ENCODE data around the gene SMPD3. TPM values are rescaled to one million over a fixed set of nuclear protein-coding genes. Genes with fewer than 3 reads are reported as not detected.

The SMPD3 gene
- total RNA-seq, 1 experiment from 2014 or later, result 1.4 TPM

- ATAC-seq (no peak), DNase-seq (ENCODE audit: low spot score) (no peak)
- TF ChIP-seq, protein P1, sequence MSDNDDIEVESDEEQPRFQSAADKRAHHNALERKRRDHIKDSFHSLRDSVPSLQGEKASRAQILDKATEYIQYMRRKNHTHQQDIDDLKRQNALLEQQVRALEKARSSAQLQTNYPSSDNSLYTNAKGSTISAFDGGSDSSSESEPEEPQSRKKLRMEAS (CRISPR knock-in tag; IDR thresholded peaks at IDR 0.05), result no peak
- TF ChIP-seq CREM (CRISPR knock-in tag; IDR thresholded peaks at IDR 0.05) (no peak), JUN (CRISPR knock-in tag; IDR thresholded peaks at IDR 0.05) (no peak), NR3C1 (CRISPR knock-in tag; conservative IDR thresholded peaks at IDR 0.05; ENCODE audit: low read depth) (no peak), GTF2I (CRISPR knock-in tag; conservative IDR thresholded peaks at IDR 0.05) (no peak), ERG (CRISPR knock-in tag; IDR thresholded peaks at IDR 0.05) (no peak), TCF7 (CRISPR knock-in tag; IDR thresholded peaks at IDR 0.05; ENCODE audit: low read depth) (no peak), EMX1 (CRISPR knock-in tag; IDR thresholded peaks at IDR 0.05) (no peak)
- TF ChIP-seq, protein P2, sequence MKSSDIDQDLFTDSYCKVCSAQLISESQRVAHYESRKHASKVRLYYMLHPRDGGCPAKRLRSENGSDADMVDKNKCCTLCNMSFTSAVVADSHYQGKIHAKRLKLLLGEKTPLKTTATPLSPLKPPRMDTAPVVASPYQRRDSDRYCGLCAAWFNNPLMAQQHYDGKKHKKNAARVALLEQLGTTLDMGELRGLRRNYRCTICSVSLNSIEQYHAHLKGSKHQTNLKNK (CRISPR knock-in tag; IDR thresholded peaks at IDR 0.05), result no peak
- Mint-ChIP-seq H3K4me3 (no peak overlapping the region), H3K27me3 (ENCODE audit: low read depth) (no peaks in the 10 kb centered on the region; the same call in 1 of the 2 replicates), H3K36me3 (no peaks in the 10 kb centered on the region; the same call in 1 of the 2 replicates), H3K9me3 (peaks cover 13% of the 10 kb centered on the region), H3K27ac (peak overlapping the region; percentile 41), H3K4me1 (peaks cover 29% of the 10 kb centered on the region)
- ChIA-PET POLR2A (no interaction called here), CTCF (interaction anchor here (1.2 to 2.4 kb wide), 4 partner anchors 18 to 127 kb away, joined by 3 to 7 read pairs (median 4); no protein-coding TSS in a partner anchor)
Measured at GRCh38 chr16:68491576-68491950, 43.3 kb upstream of the SMPD3 start.

DNA sequence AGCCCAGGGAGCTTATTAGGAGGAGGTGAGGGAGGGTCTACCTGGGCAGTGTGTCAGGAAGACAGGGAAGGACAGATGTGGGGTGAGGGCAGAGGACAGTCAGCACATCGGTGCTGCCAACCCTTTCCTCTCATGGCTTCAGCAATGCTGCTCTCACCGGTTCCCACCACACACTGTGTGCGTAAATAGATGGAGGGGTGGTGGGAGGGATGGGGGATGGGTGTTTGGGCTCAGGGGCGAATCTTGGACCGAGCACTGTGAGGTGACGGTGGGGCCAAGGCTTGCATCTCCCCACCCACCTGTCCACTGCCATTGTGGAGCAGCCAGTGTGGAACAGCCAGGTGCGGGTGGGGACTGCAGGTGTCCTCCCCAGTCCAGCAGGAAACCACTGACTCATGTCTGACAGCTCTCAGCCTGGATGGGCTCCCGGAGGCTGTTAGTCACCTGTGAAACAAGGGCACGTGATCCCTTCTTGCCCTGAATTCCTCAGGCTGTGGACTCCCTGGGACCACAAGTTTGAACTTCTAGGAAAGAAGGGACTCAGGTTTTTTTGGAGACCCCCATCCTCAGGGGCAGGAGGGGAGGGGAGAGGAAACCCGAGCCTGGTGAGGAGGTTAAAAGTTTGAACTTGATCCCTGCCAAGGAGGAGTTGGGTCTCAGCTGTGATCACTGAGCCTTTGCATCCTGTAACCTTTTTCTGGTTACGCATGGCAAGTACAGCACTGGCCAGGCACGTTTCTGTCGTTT lies 42.7 kb upstream of the SMPD3 start:
- peak; percentile 22 for DNase-seq (ENCODE audit: low spot score)
- Mint-ChIP-seq H3K36me3 (no peaks in the 10 kb centered on the region; the same call in 1 of the 2 replicates), H3K4me1 (peaks cover 32% of the 10 kb centered on the region), H3K27me3 (ENCODE audit: low read depth) (no peaks in the 10 kb centered on the region; the same call in 1 of the 2 replicates), H3K4me3 (no peak overlapping the region), H3K27ac (peak overlapping the region; percentile 41), H3K9me3 (peaks cover 13% of the 10 kb centered on the region)
- peak; percentile 50 for ATAC-seq
- no peak for TF ChIP-seq PRDM15 (CRISPR knock-in tag; IDR thresholded peaks at IDR 0.05)
- peak; percentile 66; the same call in 1 of the 2 replicates for TF ChIP-seq USF1 (CRISPR knock-in tag; IDR thresholded peaks at IDR 0.05)
- TF ChIP-seq USF2 (CRISPR knock-in tag; IDR thresholded peaks at IDR 0.05), result peak; percentile 73
- POLR2A ChIA-PET, result no interaction called here
- CTCF ChIA-PET, result interaction anchor here (1.2 to 2.4 kb wide), 4 partner anchors 19 to 127 kb away, joined by 3 to 7 read pairs (median 4); no protein-coding TSS in a partner anchor

DNA sequence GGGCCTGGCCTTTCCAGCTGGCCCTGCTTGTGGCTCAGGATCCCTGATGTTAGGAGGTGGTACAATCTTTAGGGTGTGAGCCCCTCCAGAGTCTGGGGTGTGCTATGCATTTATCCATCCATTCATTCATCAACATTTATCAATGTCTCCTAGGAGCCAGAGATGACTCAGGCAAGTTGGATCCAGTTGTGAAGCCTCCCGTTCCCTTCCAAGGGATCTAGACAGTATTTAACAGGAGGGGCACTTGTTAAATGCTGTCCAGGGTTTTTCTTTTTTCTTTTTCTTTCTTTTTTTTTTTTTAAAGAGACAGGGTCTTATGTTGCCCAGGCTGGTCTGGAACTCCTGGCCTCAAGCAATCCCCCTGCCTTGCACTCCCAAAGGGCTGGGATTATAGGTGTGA lies 42.0 kb upstream of the SMPD3 start:
- H3K4me3 Mint-ChIP-seq, result no peak overlapping the region
- H3K4me1 Mint-ChIP-seq, result peaks cover 32% of the 10 kb centered on the region
- H3K36me3 Mint-ChIP-seq, result no peaks in the 10 kb centered on the region; the same call in 1 of the 2 replicates
- no peaks in the 10 kb centered on the region; the same call in 1 of the 2 replicates for H3K27me3 Mint-ChIP-seq (ENCODE audit: low read depth)
- ChIA-PET POLR2A (no interaction called here), CTCF (interaction anchor here (1.2 to 1.5 kb wide), 2 partner anchors 20 to 126 kb away, joined by 4 to 7 read pairs; no protein-coding TSS in a partner anchor)
- TF ChIP-seq, protein P3, sequence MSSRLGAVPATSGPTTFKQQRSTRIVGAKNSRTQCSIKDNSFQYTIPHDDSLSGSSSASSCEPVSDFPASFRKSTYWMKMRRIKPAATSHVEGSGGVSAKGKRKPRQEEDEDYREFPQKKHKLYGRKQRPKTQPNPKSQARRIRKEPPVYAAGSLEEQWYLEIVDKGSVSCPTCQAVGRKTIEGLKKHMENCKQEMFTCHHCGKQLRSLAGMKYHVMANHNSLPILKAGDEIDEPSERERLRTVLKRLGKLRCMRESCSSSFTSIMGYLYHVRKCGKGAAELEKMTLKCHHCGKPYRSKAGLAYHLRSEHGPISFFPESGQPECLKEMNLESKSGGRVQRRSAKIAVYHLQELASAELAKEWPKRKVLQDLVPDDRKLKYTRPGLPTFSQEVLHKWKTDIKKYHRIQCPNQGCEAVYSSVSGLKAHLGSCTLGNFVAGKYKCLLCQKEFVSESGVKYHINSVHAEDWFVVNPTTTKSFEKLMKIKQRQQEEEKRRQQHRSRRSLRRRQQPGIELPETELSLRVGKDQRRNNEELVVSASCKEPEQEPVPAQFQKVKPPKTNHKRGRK (CRISPR knock-in tag; IDR thresholded peaks at IDR 0.05; ENCODE audit: borderline replicate concordance), result no peak
- TF ChIP-seq, protein P4, sequence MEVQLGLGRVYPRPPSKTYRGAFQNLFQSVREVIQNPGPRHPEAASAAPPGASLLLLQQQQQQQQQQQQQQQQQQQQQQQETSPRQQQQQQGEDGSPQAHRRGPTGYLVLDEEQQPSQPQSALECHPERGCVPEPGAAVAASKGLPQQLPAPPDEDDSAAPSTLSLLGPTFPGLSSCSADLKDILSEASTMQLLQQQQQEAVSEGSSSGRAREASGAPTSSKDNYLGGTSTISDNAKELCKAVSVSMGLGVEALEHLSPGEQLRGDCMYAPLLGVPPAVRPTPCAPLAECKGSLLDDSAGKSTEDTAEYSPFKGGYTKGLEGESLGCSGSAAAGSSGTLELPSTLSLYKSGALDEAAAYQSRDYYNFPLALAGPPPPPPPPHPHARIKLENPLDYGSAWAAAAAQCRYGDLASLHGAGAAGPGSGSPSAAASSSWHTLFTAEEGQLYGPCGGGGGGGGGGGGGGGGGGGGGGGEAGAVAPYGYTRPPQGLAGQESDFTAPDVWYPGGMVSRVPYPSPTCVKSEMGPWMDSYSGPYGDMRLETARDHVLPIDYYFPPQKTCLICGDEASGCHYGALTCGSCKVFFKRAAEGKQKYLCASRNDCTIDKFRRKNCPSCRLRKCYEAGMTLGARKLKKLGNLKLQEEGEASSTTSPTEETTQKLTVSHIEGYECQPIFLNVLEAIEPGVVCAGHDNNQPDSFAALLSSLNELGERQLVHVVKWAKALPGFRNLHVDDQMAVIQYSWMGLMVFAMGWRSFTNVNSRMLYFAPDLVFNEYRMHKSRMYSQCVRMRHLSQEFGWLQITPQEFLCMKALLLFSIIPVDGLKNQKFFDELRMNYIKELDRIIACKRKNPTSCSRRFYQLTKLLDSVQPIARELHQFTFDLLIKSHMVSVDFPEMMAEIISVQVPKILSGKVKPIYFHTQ (CRISPR knock-in tag; IDR thresholded peaks at IDR 0.05), result no peak
- TF ChIP-seq ZNF423 (CRISPR knock-in tag; IDR thresholded peaks at IDR 0.05) (no peak), IRF2 (CRISPR knock-in tag; IDR thresholded peaks at IDR 0.05; ENCODE audit: borderline replicate concordance, low read depth) (no peak)
- ATAC-seq (no peak), DNase-seq (ENCODE audit: low spot score) (no peak)
- H3K27ac Mint-ChIP-seq, result no peak overlapping the region
- H3K9me3 Mint-ChIP-seq, result peaks cover 13% of the 10 kb centered on the region

Data from WTC11 (cell line).